Skeletal muscle tissue (tissue), 4 donors: ENCODE results near the gene KCNK5. TPM values are rescaled to one million over a fixed set of nuclear protein-coding genes. Genes with fewer than 3 reads are reported as not detected.

Experiments
- H3K27ac ChIP-seq: one replicate; pipeline ENCODE4 v1.7.0; 2013; ENCODE audit warnings: mild to moderate bottlenecking, low read depth, low read length, inconsistent platforms
- H3K27me3 ChIP-seq, 3 donors: one replicate each; pipeline ENCODE4 v1.7.0; 2013; ENCODE audit warnings: low read length in 3 of 3; ENCODE audit not compliant: control insufficient read depth in 3 of 3, insufficient read depth in 3 of 3
- H3K36me3 ChIP-seq, 3 donors: one replicate each; pipeline ENCODE4 v1.7.0; 2013; ENCODE audit warnings: low read length in 3 of 3; ENCODE audit not compliant: control insufficient read depth in 3 of 3, insufficient read depth in 3 of 3
- H3K4me1 ChIP-seq, 3 donors: one replicate each; pipeline ENCODE4 v1.7.0; 2013; ENCODE audit warnings: low read length in 3 of 3, mild to moderate bottlenecking in 3 of 3; ENCODE audit not compliant: control insufficient read depth in 3 of 3, insufficient read depth in 3 of 3
- H3K4me3 ChIP-seq, 3 donors: one replicate each; pipeline ENCODE4 v1.7.0; 2013; ENCODE audit warnings: low read length in 3 of 3
- H3K9ac ChIP-seq, 3 donors: one replicate each; pipeline ENCODE4 v1.7.0; 2013; ENCODE audit warnings: low read length in 3 of 3, mild to moderate bottlenecking in 3 of 3, moderate library complexity in 2 of 3, low read depth in 1 of 3
- H3K9me3 ChIP-seq, 3 donors: one replicate each; pipeline ENCODE4 v1.7.0; 2013; ENCODE audit warnings: low read length in 3 of 3; ENCODE audit not compliant: control insufficient read depth in 3 of 3
- total RNA-seq: library from RNA; depleted of rRNA; stranded (reverse); fragments of >200 nt; gene quantifications from one replicate; pipeline ENCODE4 v1.2.3, GENCODE V29; 2014
- donor health status: Osteomylitis.

Gene KCNK5
- total RNA-seq, 1 donor from 2014 or later: 1.6 TPM

DNA sequence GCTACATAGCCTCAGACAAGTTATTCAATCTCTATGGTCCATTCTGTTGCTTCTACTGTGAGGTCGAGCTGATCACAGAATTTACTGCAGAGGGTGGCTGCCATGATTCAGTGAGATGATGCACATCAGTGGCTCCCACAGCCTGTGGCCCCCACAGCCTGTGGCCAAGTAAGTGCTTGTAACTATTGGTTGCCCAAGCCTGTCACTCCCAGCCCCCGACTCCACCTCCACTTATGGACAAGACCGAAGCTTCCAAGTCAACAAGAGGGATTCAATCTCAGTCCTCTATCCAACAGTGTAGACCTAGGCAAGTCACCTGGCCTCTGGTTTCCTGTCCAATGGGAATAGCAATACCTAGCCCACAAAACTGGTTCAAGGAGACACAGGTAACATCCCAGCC lies 8.2 kb downstream of the KCNK5 start:
- H3K27me3 ChIP-seq: peaks cover 0 to 9% (median 4%) of the 10 kb centered on the region in 3 donors
- H3K4me3 ChIP-seq: no peak overlapping the region
- H3K4me1 ChIP-seq: no peaks in the 10 kb centered on the region
- H3K36me3 ChIP-seq: no peaks in the 10 kb centered on the region
- H3K9ac ChIP-seq: no peak overlapping the region
- no peak overlapping the region for H3K27ac ChIP-seq
- H3K9me3 ChIP-seq: no peaks in the 10 kb centered on the region

GRCh38 chr6:39218868-39219567 lies 10.3 kb downstream of the KCNK5 start:
- H3K27me3 ChIP-seq: peaks cover 0 to 5% (median 3%) of the 10 kb centered on the region in 3 donors
- H3K9me3 ChIP-seq: no peaks in the 10 kb centered on the region
- H3K4me3 ChIP-seq: no peak overlapping the region
- H3K27ac ChIP-seq: no peak overlapping the region
- no peak overlapping the region for H3K9ac ChIP-seq
- H3K36me3 ChIP-seq: no peaks in the 10 kb centered on the region
- H3K4me1 ChIP-seq: no peaks in the 10 kb centered on the region

DNA sequence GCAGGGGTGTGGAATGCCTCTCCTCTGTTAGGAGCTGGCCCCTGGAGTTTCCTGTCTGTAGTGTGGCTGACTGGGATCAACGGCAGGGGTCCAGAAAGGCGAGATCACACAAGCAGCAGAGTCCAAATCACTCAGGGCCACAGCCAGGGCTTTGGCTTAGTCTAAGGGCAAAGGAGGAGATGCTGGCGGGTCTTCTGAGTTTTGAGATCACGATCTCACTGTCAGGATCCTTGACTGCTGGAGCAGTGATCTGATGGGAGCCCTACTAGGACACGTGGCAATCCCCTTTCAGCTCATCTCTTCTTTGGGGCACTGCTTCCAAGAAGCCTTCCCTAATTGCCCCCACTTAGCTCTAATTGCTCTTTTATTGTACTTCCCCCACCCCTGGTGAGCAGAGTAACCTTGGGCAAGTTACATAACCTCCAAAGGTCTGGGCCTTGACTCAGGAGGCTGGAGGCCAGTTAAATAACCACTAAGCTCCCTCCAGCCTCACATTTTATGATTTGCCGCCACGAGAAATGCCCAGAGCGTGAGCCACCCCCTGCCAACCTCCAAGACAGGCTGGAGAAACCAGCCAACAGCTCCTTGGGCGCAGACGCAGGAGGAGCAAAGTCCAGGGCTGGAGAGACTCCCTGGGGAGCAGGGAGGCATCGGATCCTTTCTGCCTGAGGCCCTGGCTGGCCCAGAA lies 12.0 kb downstream of the KCNK5 start:
- Histone ChIP-seq H3K27me3 (peaks cover 0 to 5% (median 5%) of the 10 kb centered on the region in 3 donors), H3K4me3 (no peak overlapping the region)

GRCh38 chr6:39215640-39216158 lies 13.6 kb downstream of the KCNK5 start:
- Histone ChIP-seq H3K36me3 (no peaks in the 10 kb centered on the region), H3K9ac (no peak overlapping the region), H3K9me3 (no peaks in the 10 kb centered on the region), H3K4me3 (no peak overlapping the region), H3K4me1 (no peaks in the 10 kb centered on the region), H3K27ac (no peak overlapping the region), H3K27me3 (peaks cover 0 to 10% (median 5%) of the 10 kb centered on the region in 3 donors)

More for the DNA sequence above, 12.0 kb downstream of the KCNK5 start:
- H3K4me1 ChIP-seq: no peaks in the 10 kb centered on the region
- no peak overlapping the region for H3K9ac ChIP-seq
- no peaks in the 10 kb centered on the region for H3K9me3 ChIP-seq
- H3K27ac ChIP-seq: no peak overlapping the region
- no peaks in the 10 kb centered on the region for H3K36me3 ChIP-seq

- no peaks in the 10 kb centered on the region for H3K9me3 ChIP-seq
- H3K4me3 ChIP-seq: no peak overlapping the region
- H3K27ac ChIP-seq: no peak overlapping the region
- no peak overlapping the region for H3K9ac ChIP-seq
- H3K4me1 ChIP-seq: no peaks in the 10 kb centered on the region
- no peaks in the 10 kb centered on the region for H3K36me3 ChIP-seq
- H3K27me3 ChIP-seq: peaks cover 0 to 10% (median 6%) of the 10 kb centered on the region in 3 donors
Measured at GRCh38 chr6:39214846-39215639, 14.2 kb downstream of the KCNK5 start.

GRCh38 chr6:39214120-39214813 lies 15.0 kb downstream of the KCNK5 start:
- Histone ChIP-seq H3K9ac (no peak overlapping the region), H3K27me3 (peaks cover 0 to 14% (median 8%) of the 10 kb centered on the region in 3 donors), H3K36me3 (no peaks in the 10 kb centered on the region), H3K27ac (no peak overlapping the region), H3K9me3 (no peaks in the 10 kb centered on the region), H3K4me3 (no peak overlapping the region), H3K4me1 (no peaks in the 10 kb centered on the region)

- H3K4me3 ChIP-seq: no peak overlapping the region
- H3K36me3 ChIP-seq: no peaks in the 10 kb centered on the region
- no peaks in the 10 kb centered on the region for H3K9me3 ChIP-seq
- peaks cover 0 to 14% (median 8%) of the 10 kb centered on the region in 3 donors for H3K27me3 ChIP-seq
- H3K4me1 ChIP-seq: no peaks in the 10 kb centered on the region
- no peak overlapping the region for H3K27ac ChIP-seq
- H3K9ac ChIP-seq: no peak overlapping the region
Measured at GRCh38 chr6:39213195-39213920, 15.9 kb downstream of the KCNK5 start.

DNA sequence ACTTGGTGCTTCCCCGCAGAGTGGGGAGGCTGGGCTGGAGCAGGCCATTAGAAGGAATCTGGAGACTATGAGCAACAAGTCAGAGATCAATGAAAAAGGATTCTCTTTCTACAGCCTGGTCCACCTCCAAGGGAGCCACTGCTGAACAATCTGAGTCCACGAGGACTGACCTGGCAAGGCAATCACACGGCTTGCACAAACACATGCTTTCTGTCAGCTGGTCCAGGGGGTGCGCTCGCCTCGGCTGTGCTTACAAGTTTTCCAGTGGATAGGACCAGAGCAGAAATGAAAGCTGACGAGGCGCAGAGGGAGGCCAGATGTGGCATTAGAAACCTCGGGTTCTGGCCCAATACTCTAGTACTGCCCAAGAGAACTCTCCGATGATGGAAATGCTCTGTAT lies 18.1 kb downstream of the KCNK5 start:
- Histone ChIP-seq H3K9ac (no peak overlapping the region), H3K27me3 (peaks cover 0 to 18% (median 8%) of the 10 kb centered on the region in 3 donors), H3K9me3 (no peaks in the 10 kb centered on the region), H3K4me1 (no peaks in the 10 kb centered on the region), H3K27ac (no peak overlapping the region), H3K36me3 (no peaks in the 10 kb centered on the region), H3K4me3 (no peak overlapping the region)

- Histone ChIP-seq H3K27me3 (peaks cover 0 to 18% (median 8%) of the 10 kb centered on the region in 3 donors), H3K4me1 (no peaks in the 10 kb centered on the region), H3K27ac (no peak overlapping the region), H3K4me3 (no peak overlapping the region), H3K9ac (no peak overlapping the region), H3K9me3 (no peaks in the 10 kb centered on the region), H3K36me3 (no peaks in the 10 kb centered on the region)
Measured at GRCh38 chr6:39210450-39210849, 18.8 kb downstream of the KCNK5 start.
